Natural killer cell (primary cell): Measurements from ENCODE around the gene AFMID. TPM values are rescaled to one million over a fixed set of nuclear protein-coding genes. Genes with fewer than 3 reads are reported as not detected.

Experiments
- ATAC-seq, 3 donors: fragments of 150-1000 bp in 2 of 3; fragments of 200-7000 bp in 1 of 3; cut with Tn5 transposase; 1 replicate in 1 of 3; 2 replicates in 2 of 3; pipeline ENCODE4 v1.10.0; 2021; ENCODE audit warnings: mild to moderate bottlenecking in 2 of 3, moderate library complexity in 2 of 3
- DNase-seq, 2 donors: peaks; one replicate each; pipeline versions ENCODE4 v3.0.0 to v3.0.0-alpha.2; 2013 to 2021; ENCODE audit warnings: mixed read lengths in 1 of 2
- H3K27ac ChIP-seq: one replicate; pipeline ENCODE4 v1.5.1; 2013; ENCODE audit warnings: mild to moderate bottlenecking, low read length
- H3K27me3 ChIP-seq: one replicate; pipeline ENCODE4 v1.6.1; 2013; ENCODE audit warnings: low read length; ENCODE audit not compliant: control insufficient read depth, insufficient read depth
- H3K36me3 ChIP-seq: one replicate; pipeline ENCODE4 v1.6.1; 2013; ENCODE audit warnings: low read length; ENCODE audit not compliant: control insufficient read depth, insufficient read depth
- H3K4me1 ChIP-seq: one replicate; pipeline ENCODE4 v1.6.1; 2013; ENCODE audit warnings: low read length; ENCODE audit not compliant: control insufficient read depth, insufficient read depth
- H3K4me3 ChIP-seq: one replicate; pipeline ENCODE4 v1.5.1; 2013; ENCODE audit warnings: low read length
- H3K9me3 ChIP-seq: one replicate; pipeline ENCODE4 v1.6.1; 2013; ENCODE audit warnings: low read length; ENCODE audit not compliant: control insufficient read depth, insufficient read depth
- H3K27ac Mint-ChIP-seq, 2 donors: one replicate each; pipeline ENCODE4 v1.8.0; 2022; ENCODE audit warnings: mild to moderate bottlenecking in 2 of 2, mixed read lengths in 2 of 2, moderate library complexity in 1 of 2
- H3K27me3 Mint-ChIP-seq, 2 donors: one replicate each; pipeline ENCODE4 v1.8.0; 2022; ENCODE audit warnings: low read depth in 2 of 2, mixed read lengths in 2 of 2
- H3K36me3 Mint-ChIP-seq: one replicate; pipeline ENCODE4 v1.8.0; 2022; ENCODE audit warnings: mixed read lengths
- H3K4me1 Mint-ChIP-seq, 2 donors: one replicate each; pipeline ENCODE4 v1.8.0; 2022; ENCODE audit warnings: mixed read lengths in 2 of 2
- H3K4me3 Mint-ChIP-seq: one replicate; pipeline ENCODE4 v1.8.0; 2022; ENCODE audit warnings: mild to moderate bottlenecking, moderate library complexity, mixed read lengths
- H3K9me3 Mint-ChIP-seq, 2 donors: one replicate each; pipeline ENCODE4 v1.8.0; 2022; ENCODE audit warnings: mixed read lengths in 2 of 2
- WGBS: methylation state at CpG from one replicate; pipeline ENCODE4 v1.1.7; 2013; ENCODE audit warnings: missing lambda C conversion rate; ENCODE audit not compliant: insufficient coverage; 5-methylcytosine and 5-hydroxymethylcytosine counted together
- intact Hi-C: fragments of 100-400 bp; cut with micrococcal nuclease; formaldehyde crosslinking; loops from one replicate; pipeline ENCODE4 v1.14.2; 2022
- total RNA-seq, 4 donors: library from RNA; stranded (reverse); fragments of 120-200 nt in 1 of 4; gene quantifications; one replicate each; pipeline versions ENCODE4 v1.2.3 to v1.2.4, GENCODE V29; 2013 to 2022
- TF ChIP-seq, protein P1 (sequence below): fragments of 200-600 bp; IDR thresholded peaks from one replicate; pipeline ENCODE4 v1.8.0; 2022; ENCODE audit warnings: antibody characterized with exemption

The AFMID gene
- total RNA-seq, 3 donors from 2014 or later (not counting 1 experiment from before 2014, with no cell fraction given): 2.2 to 4.1 (median 2.3) TPM

GRCh38 chr17:78143214-78144146 lies 43.7 kb upstream of the AFMID start:
- intact Hi-C loops: no loop called here

GRCh38 chr17:78144147-78144719 lies 42.9 kb upstream of the AFMID start:
- H3K4me1 ChIP-seq: peaks cover 91% of the 10 kb centered on the region
- H3K9me3 Mint-ChIP-seq: no peaks in the 10 kb centered on the region
- TF ChIP-seq, protein P1, sequence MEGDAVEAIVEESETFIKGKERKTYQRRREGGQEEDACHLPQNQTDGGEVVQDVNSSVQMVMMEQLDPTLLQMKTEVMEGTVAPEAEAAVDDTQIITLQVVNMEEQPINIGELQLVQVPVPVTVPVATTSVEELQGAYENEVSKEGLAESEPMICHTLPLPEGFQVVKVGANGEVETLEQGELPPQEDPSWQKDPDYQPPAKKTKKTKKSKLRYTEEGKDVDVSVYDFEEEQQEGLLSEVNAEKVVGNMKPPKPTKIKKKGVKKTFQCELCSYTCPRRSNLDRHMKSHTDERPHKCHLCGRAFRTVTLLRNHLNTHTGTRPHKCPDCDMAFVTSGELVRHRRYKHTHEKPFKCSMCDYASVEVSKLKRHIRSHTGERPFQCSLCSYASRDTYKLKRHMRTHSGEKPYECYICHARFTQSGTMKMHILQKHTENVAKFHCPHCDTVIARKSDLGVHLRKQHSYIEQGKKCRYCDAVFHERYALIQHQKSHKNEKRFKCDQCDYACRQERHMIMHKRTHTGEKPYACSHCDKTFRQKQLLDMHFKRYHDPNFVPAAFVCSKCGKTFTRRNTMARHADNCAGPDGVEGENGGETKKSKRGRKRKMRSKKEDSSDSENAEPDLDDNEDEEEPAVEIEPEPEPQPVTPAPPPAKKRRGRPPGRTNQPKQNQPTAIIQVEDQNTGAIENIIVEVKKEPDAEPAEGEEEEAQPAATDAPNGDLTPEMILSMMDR: no peak
- H3K4me3 ChIP-seq: no peak overlapping the region
- no peaks in the 10 kb centered on the region for H3K36me3 Mint-ChIP-seq
- no peaks in the 10 kb centered on the region for H3K27me3 ChIP-seq
- no peaks in the 10 kb centered on the region for H3K9me3 ChIP-seq
- intact Hi-C loops: no loop called here
- no peak overlapping the region for H3K4me3 Mint-ChIP-seq
- DNase-seq: no peak
- 75% methylated on average over 10 of the region's 11 CpGs for WGBS
- H3K27me3 Mint-ChIP-seq: peaks cover 0 to 5% of the 10 kb centered on the region in 2 donors
- peaks cover 19% of the 10 kb centered on the region for H3K36me3 ChIP-seq
- peak overlapping the region in 1 of 2 donors; percentile 78 for H3K27ac Mint-ChIP-seq
- peak overlapping the region; percentile 5 for H3K27ac ChIP-seq
- no peak for ATAC-seq
- H3K4me1 Mint-ChIP-seq: peaks cover 22 to 40% of the 10 kb centered on the region in 2 donors

More at GRCh38 chr17:78143214-78144146, 43.7 kb upstream of the AFMID start:
- H3K27me3 ChIP-seq: no peaks in the 10 kb centered on the region
- TF ChIP-seq, protein P1: no peak
- peaks cover 21% of the 10 kb centered on the region for H3K36me3 ChIP-seq
- peaks cover 94% of the 10 kb centered on the region for H3K4me1 ChIP-seq
- ATAC-seq (no peak), DNase-seq (no peak)
- peak overlapping the region; percentile 61 to 78 for H3K27ac Mint-ChIP-seq
- H3K27ac ChIP-seq: peak overlapping the region; percentile 5
- H3K4me3 Mint-ChIP-seq: no peak overlapping the region
- H3K9me3 Mint-ChIP-seq: no peaks in the 10 kb centered on the region
- H3K36me3 Mint-ChIP-seq: no peaks in the 10 kb centered on the region
- H3K4me3 ChIP-seq: no peak overlapping the region
- H3K27me3 Mint-ChIP-seq: peaks cover 0 to 2% of the 10 kb centered on the region in 2 donors
- 91% methylated on average over 21 of the region's 21 CpGs for WGBS
- H3K4me1 Mint-ChIP-seq: peaks cover 30 to 44% of the 10 kb centered on the region in 2 donors
- no peaks in the 10 kb centered on the region for H3K9me3 ChIP-seq

DNA sequence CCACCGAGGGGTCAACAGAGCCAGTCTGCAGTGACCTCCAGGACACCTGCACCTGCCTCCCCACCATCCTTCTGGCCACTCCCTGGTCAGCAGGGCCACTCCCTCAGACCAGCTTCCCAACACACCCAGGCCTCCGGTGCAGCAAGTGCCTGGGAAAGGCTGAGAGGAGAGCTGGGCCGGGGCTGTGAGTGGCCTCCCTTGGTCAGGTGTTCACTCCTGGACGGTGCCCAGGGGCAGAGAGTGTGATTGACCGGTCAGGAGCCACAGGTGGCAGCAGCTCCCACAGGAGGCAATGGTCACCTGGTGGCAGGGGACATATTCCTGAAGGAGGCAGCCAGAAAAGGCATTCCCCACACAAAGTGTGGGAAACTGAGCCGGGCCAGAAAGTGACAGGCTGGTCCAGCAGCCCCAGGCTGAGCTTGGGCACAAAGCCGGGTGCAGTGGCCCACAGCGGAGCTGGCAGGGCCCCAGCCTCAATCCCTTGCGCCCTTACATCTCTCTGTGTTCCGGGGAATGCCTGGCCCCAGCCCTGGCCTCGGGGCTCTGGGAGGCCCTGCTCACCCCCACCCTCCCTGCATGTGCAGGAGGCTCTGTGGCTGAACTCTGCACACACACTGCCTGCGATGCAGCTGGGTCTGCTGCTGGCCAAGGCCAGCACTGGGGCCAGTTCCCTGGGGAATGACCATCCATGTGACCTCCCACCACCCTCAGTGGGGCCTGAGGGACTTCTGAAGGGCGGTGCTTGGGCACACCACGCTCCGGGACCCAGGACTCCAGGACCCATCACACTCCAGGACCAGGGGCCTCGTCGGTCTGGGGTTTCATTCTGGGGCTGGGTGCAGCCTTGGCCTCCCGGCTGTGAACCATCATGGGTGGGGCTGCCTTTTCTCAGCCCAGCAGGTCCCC lies 42.2 kb upstream of the AFMID start:
- WGBS: 83% methylated on average over 18 of the region's 18 CpGs

More for the DNA sequence above, 42.2 kb upstream of the AFMID start:
- Histone ChIP-seq H3K27me3 (no peaks in the 10 kb centered on the region), H3K4me1 (peaks cover 84% of the 10 kb centered on the region), H3K9me3 (no peaks in the 10 kb centered on the region), H3K27ac (no peak overlapping the region), H3K36me3 (peaks cover 17% of the 10 kb centered on the region), H3K4me3 (no peak overlapping the region)
- peak overlapping the region in 1 of 2 donors; percentile 78 for H3K27ac Mint-ChIP-seq
- intact Hi-C loops: no loop called here
- H3K4me3 Mint-ChIP-seq: no peak overlapping the region
- H3K27me3 Mint-ChIP-seq: peaks cover 0 to 5% of the 10 kb centered on the region in 2 donors
- DNase-seq (peak in 1 of 2 donors; percentile 5), ATAC-seq (no peak)
- H3K36me3 Mint-ChIP-seq: no peaks in the 10 kb centered on the region
- TF ChIP-seq, protein P1: no peak
- H3K9me3 Mint-ChIP-seq: no peaks in the 10 kb centered on the region
- H3K4me1 Mint-ChIP-seq: peaks cover 17 to 34% of the 10 kb centered on the region in 2 donors
